Measurements from ENCODE around the gene VAC14. TPM values are rescaled to one million over a fixed set of nuclear protein-coding genes. Genes with fewer than 3 reads are reported as not detected.
A peak's percentile ranks its signal among the peaks of the same experiment; 100 is the strongest.

VAC14 gene
- total and polyA plus RNA-seq, 3 experiments from 2014 or later, result 43.4 to 50.3 (median 45.9) TPM

- ChIA-PET POLR2A (interaction anchor here (0.9 kb wide), 1 partner anchor 10 kb away, joined by 4 read pairs; the partner anchor contains the start of gene VAC14), CTCF (no interaction called here)
- H3K27me3 Mint-ChIP-seq, result no peaks in the 10 kb centered on the region
- no peak overlapping the region for H3K27ac Mint-ChIP-seq
- peaks cover 19 to 42% (median 31%) of the 10 kb centered on the region in 3 donors for H3K4me1 Mint-ChIP-seq
- Histone ChIP-seq H3K4me3 (ENCODE audit: low read length) (no peak overlapping the region), H3K27me3 (ENCODE audit: insufficient read depth, low read length, poor library complexity, severe bottlenecking) (no peaks in the 10 kb centered on the region), H3K27ac (ENCODE audit: low read depth, low read length) (no peak overlapping the region), H3K4me1 (ENCODE audit: insufficient read depth, low read length) (no peaks in the 10 kb centered on the region), H3K36me3 (ENCODE audit: insufficient read depth, low read length) (peaks cover 4% of the 10 kb centered on the region), H3K9me3 (ENCODE audit: low read length) (no peaks in the 10 kb centered on the region)
- H3K9me3 Mint-ChIP-seq, result no peaks in the 10 kb centered on the region
- DNase-seq, result no peak
- peaks cover 0 to 61% (median 2%) of the 10 kb centered on the region in 3 donors for H3K36me3 Mint-ChIP-seq
- no peak overlapping the region for H3K4me3 Mint-ChIP-seq
Measured at GRCh38 chr16:70790815-70791214, 10.1 kb downstream of the VAC14 start.

GRCh38 chr16:70789595-70790447, 11.1 kb downstream of the VAC14 start:
- Mint-ChIP-seq H3K4me3 (no peak overlapping the region), H3K9me3 (no peaks in the 10 kb centered on the region), H3K27ac (peak overlapping the region in 3 of 8 donors; percentile 34 to 56 (median 51)), H3K36me3 (peaks cover 0 to 71% (median 2%) of the 10 kb centered on the region in 3 donors), H3K27me3 (no peaks in the 10 kb centered on the region), H3K4me1 (peaks cover 19 to 41% (median 30%) of the 10 kb centered on the region in 3 donors)
- Histone ChIP-seq H3K4me1 (ENCODE audit: insufficient read depth, low read length) (no peaks in the 10 kb centered on the region), H3K9me3 (ENCODE audit: low read length) (no peaks in the 10 kb centered on the region), H3K27me3 (ENCODE audit: insufficient read depth, low read length, poor library complexity, severe bottlenecking) (no peaks in the 10 kb centered on the region), H3K27ac (ENCODE audit: low read depth, low read length) (no peak overlapping the region), H3K4me3 (ENCODE audit: low read length) (no peak overlapping the region), H3K36me3 (ENCODE audit: insufficient read depth, low read length) (peaks cover 12% of the 10 kb centered on the region)
- POLR2A ChIA-PET, result interaction anchor here (0.9 kb wide), 1 partner anchor 11 kb away, joined by 4 read pairs; the partner anchor contains the start of gene VAC14
- CTCF ChIA-PET, result no interaction called here
- no peak for DNase-seq

GRCh38 chr16:70788668-70789594, 12.0 kb downstream of the VAC14 start:
- Histone ChIP-seq H3K9me3 (ENCODE audit: low read length) (no peaks in the 10 kb centered on the region), H3K27me3 (ENCODE audit: insufficient read depth, low read length, poor library complexity, severe bottlenecking) (no peaks in the 10 kb centered on the region), H3K4me3 (ENCODE audit: low read length) (no peak overlapping the region), H3K4me1 (ENCODE audit: insufficient read depth, low read length) (no peaks in the 10 kb centered on the region), H3K36me3 (ENCODE audit: insufficient read depth, low read length) (peaks cover 19% of the 10 kb centered on the region), H3K27ac (ENCODE audit: low read depth, low read length) (no peak overlapping the region)
- Mint-ChIP-seq H3K9me3 (no peaks in the 10 kb centered on the region), H3K36me3 (peaks cover 0 to 80% (median 6%) of the 10 kb centered on the region in 3 donors), H3K27me3 (no peaks in the 10 kb centered on the region), H3K4me3 (no peak overlapping the region), H3K4me1 (peaks cover 16 to 37% (median 24%) of the 10 kb centered on the region in 3 donors), H3K27ac (peak overlapping the region in 3 of 8 donors; percentile 34 to 64 (median 46))
- ChIA-PET POLR2A (no interaction called here), CTCF (no interaction called here)
- DNase-seq, result no peak

- Histone ChIP-seq H3K9me3 (ENCODE audit: low read length) (no peaks in the 10 kb centered on the region), H3K4me1 (ENCODE audit: insufficient read depth, low read length) (no peaks in the 10 kb centered on the region), H3K4me3 (ENCODE audit: low read length) (no peak overlapping the region), H3K36me3 (ENCODE audit: insufficient read depth, low read length) (peaks cover 46% of the 10 kb centered on the region), H3K27ac (ENCODE audit: low read depth, low read length) (no peak overlapping the region), H3K27me3 (ENCODE audit: insufficient read depth, low read length, poor library complexity, severe bottlenecking) (no peaks in the 10 kb centered on the region)
- H3K4me1 Mint-ChIP-seq, result peaks cover 10 to 21% (median 13%) of the 10 kb centered on the region in 3 donors
- H3K9me3 Mint-ChIP-seq, result no peaks in the 10 kb centered on the region
- H3K36me3 Mint-ChIP-seq, result peaks cover 4 to 96% (median 12%) of the 10 kb centered on the region in 3 donors
- H3K4me3 Mint-ChIP-seq, result peak overlapping the region in 1 of 7 donors; percentile 70
- H3K27me3 Mint-ChIP-seq, result no peaks in the 10 kb centered on the region
- no peak overlapping the region for H3K27ac Mint-ChIP-seq
- POLR2A ChIA-PET, result no interaction called here
- CTCF ChIA-PET, result interaction anchor here (1.6 to 2.0 kb wide), 2 partner anchors 14 to 15 kb away, joined by 4 to 6 read pairs; no protein-coding TSS in a partner anchor
- DNase-seq, result no peak
Measured at GRCh38 chr16:70786020-70786755, 14.8 kb downstream of the VAC14 start.

GRCh38 chr16:70784692-70785555, 16.0 kb downstream of the VAC14 start:
- no peak for DNase-seq
- H3K36me3 Mint-ChIP-seq, result peaks cover 4 to 98% (median 16%) of the 10 kb centered on the region in 3 donors
- Histone ChIP-seq H3K27me3 (ENCODE audit: insufficient read depth, low read length, poor library complexity, severe bottlenecking) (no peaks in the 10 kb centered on the region), H3K4me3 (ENCODE audit: low read length) (no peak overlapping the region), H3K9me3 (ENCODE audit: low read length) (no peaks in the 10 kb centered on the region), H3K4me1 (ENCODE audit: insufficient read depth, low read length) (no peaks in the 10 kb centered on the region), H3K27ac (ENCODE audit: low read depth, low read length) (no peak overlapping the region), H3K36me3 (ENCODE audit: insufficient read depth, low read length) (peaks cover 58% of the 10 kb centered on the region)
- ChIA-PET POLR2A (no interaction called here), CTCF (interaction anchor here (2.0 kb wide), 1 partner anchor 14 kb away, joined by 6 read pairs; no protein-coding TSS in a partner anchor)
- peaks cover 3 to 10% (median 7%) of the 10 kb centered on the region in 3 donors for H3K4me1 Mint-ChIP-seq
- H3K27ac Mint-ChIP-seq, result no peak overlapping the region
- no peak overlapping the region for H3K4me3 Mint-ChIP-seq
- no peaks in the 10 kb centered on the region for H3K27me3 Mint-ChIP-seq
- H3K9me3 Mint-ChIP-seq, result no peaks in the 10 kb centered on the region

- POLR2A ChIA-PET, result no interaction called here
- peaks cover 8 to 99% (median 17%) of the 10 kb centered on the region in 3 donors for H3K36me3 Mint-ChIP-seq
- CTCF ChIA-PET, result no interaction called here
Measured at GRCh38 chr16:70782237-70782636, 18.7 kb downstream of the VAC14 start.

GRCh38 chr16:70781800-70782199, 19.2 kb downstream of the VAC14 start:
- peaks cover 9 to 98% (median 17%) of the 10 kb centered on the region in 3 donors for H3K36me3 Mint-ChIP-seq
- H3K27me3 Mint-ChIP-seq, result no peaks in the 10 kb centered on the region
- no peaks in the 10 kb centered on the region for H3K4me1 ChIP-seq (ENCODE audit: insufficient read depth, low read length)
- no peak overlapping the region for H3K27ac Mint-ChIP-seq
- H3K36me3 ChIP-seq (ENCODE audit: insufficient read depth, low read length), result peaks cover 67% of the 10 kb centered on the region
- H3K4me3 ChIP-seq (ENCODE audit: low read length), result no peak overlapping the region
- ChIA-PET POLR2A (no interaction called here), CTCF (no interaction called here)
- H3K4me3 Mint-ChIP-seq, result no peak overlapping the region
- no peaks in the 10 kb centered on the region for H3K9me3 ChIP-seq (ENCODE audit: low read length)
- H3K27ac ChIP-seq (ENCODE audit: low read depth, low read length), result no peak overlapping the region
- no peaks in the 10 kb centered on the region for H3K4me1 Mint-ChIP-seq
- no peak for DNase-seq
- no peaks in the 10 kb centered on the region for H3K27me3 ChIP-seq (ENCODE audit: insufficient read depth, low read length, poor library complexity, severe bottlenecking)
- H3K9me3 Mint-ChIP-seq, result no peaks in the 10 kb centered on the region

More at GRCh38 chr16:70782237-70782636, 18.7 kb downstream of the VAC14 start:
- Histone ChIP-seq H3K27ac (ENCODE audit: low read depth, low read length) (no peak overlapping the region), H3K4me1 (ENCODE audit: insufficient read depth, low read length) (no peaks in the 10 kb centered on the region), H3K4me3 (ENCODE audit: low read length) (no peak overlapping the region), H3K9me3 (ENCODE audit: low read length) (no peaks in the 10 kb centered on the region), H3K36me3 (ENCODE audit: insufficient read depth, low read length) (peaks cover 67% of the 10 kb centered on the region), H3K27me3 (ENCODE audit: insufficient read depth, low read length, poor library complexity, severe bottlenecking) (no peaks in the 10 kb centered on the region)
- H3K4me3 Mint-ChIP-seq, result no peak overlapping the region
- H3K27me3 Mint-ChIP-seq, result no peaks in the 10 kb centered on the region
- no peak for DNase-seq
- H3K4me1 Mint-ChIP-seq, result no peaks in the 10 kb centered on the region
- no peaks in the 10 kb centered on the region for H3K9me3 Mint-ChIP-seq
- no peak overlapping the region for H3K27ac Mint-ChIP-seq
